A549 (cell line): ENCODE measurements around the gene MRGPRD. TPM values are rescaled to one million over a fixed set of nuclear protein-coding genes. Genes with fewer than 3 reads are reported as not detected.

Source experiments
- ATAC-seq, 2 experiments: fragments of 200-7000 bp in 1 of 2; fragments of >200 bp in 1 of 2; cut with Nextera tagmentation in 1 of 2; cut with Tn5 transposase in 1 of 2; 3 replicates each; pipeline versions ENCODE4 v1.8.0 to v1.9.1; 2018 to 2020; ENCODE audit warnings: mild to moderate bottlenecking in 1 of 2, moderate library complexity in 1 of 2
- CTCF ChIA-PET: fragments of 300-600 bp; sonication (Branson Sonifier 250); formaldehyde crosslinking; extraction: SDS; loops from one replicate; lab custom pipeline; 2021; ENCODE audit warnings: antibody characterized with exemption, inconsistent platforms; lab: Yijun Ruan, JAX
- POLR2A ChIA-PET: fragments of 350-600 bp; formaldehyde crosslinking; extraction: SDS; loops from one replicate; lab custom pipeline; 2021; ENCODE audit warnings: antibody characterized with exemption, inconsistent platforms; lab: Yijun Ruan, JAX
- DNase-seq, 2 experiments: peaks; one replicate each; pipeline versions ENCODE4 v3.0.0 to v3.0.0-alpha.2; 2011 to 2016; ENCODE audit warnings: low read depth in 1 of 2, low spot score in 1 of 2
- FAIRE-seq: peaks from 2 replicates; lab custom pipeline; 2011; peaks lifted over from hg19 to GRCh38; lab: Jason Lieb, UNC
- H3K27ac ChIP-seq, 2 experiments: fragments of >200 bp; sonication (Bioruptor Twin); formaldehyde crosslinking; 3 replicates each; pipeline ENCODE4 v1.5.1; 2016 to 2017
- H3K4me1 ChIP-seq: fragments of >200 bp; sonication (Bioruptor Twin); formaldehyde crosslinking; 3 replicates; pipeline ENCODE4 v1.6.1; 2016
- H3K4me2 ChIP-seq: fragments of >200 bp; sonication (Bioruptor Twin); formaldehyde crosslinking; 3 replicates; pipeline ENCODE4 v1.6.1; 2016
- H3K4me3 ChIP-seq: fragments of >200 bp; sonication (Bioruptor Twin); formaldehyde crosslinking; 3 replicates; pipeline ENCODE4 v1.5.1; 2016
- H3K9me3 ChIP-seq: fragments of >200 bp; sonication (Bioruptor Twin); formaldehyde crosslinking; 3 replicates; pipeline ENCODE4 v1.6.1; 2016
- ATOH8 ChIP-seq: fragments of 250-450 bp; sonication (Bioruptor Pico); IDR thresholded peaks from 2 replicates; pipeline ENCODE4 v1.5.0; 2020; ENCODE audit warnings: low read depth, mild to moderate bottlenecking, moderate library complexity
- BHLHE40 ChIP-seq: IDR thresholded peaks from 2 replicates; pipeline ENCODE4 v1.6.1; 2012; ENCODE audit warnings: low read depth, low read length, inconsistent platforms
- CBX8 ChIP-seq: fragments of 200-600 bp; sonication (generic); IDR thresholded peaks from 2 replicates; pipeline ENCODE4 v1.6.1; 2016
- CEBPB ChIP-seq, 2 experiments: fragments of >200 bp in 1 of 2; sonication (Bioruptor Twin) in 1 of 2; formaldehyde crosslinking in 1 of 2; IDR thresholded peaks; 2 replicates each; pipeline ENCODE4 v1.6.1; 2012 to 2016
- CHD2 ChIP-seq: fragments of 150-350 bp; IDR thresholded peaks from 2 replicates; pipeline ENCODE4 v1.6.1; 2014; ENCODE audit warnings: low read length; ENCODE audit not compliant: partially characterized antibody
- CHD4 ChIP-seq: fragments of 200-600 bp; sonication (generic); IDR thresholded peaks from 2 replicates; pipeline ENCODE4 v1.6.1; 2016; ENCODE audit warnings: antibody characterized with exemption, mild to moderate bottlenecking, borderline replicate concordance
- EHMT2 ChIP-seq: fragments of 200-600 bp; sonication (generic); IDR thresholded peaks from 2 replicates; pipeline ENCODE4 v1.6.1; 2016; ENCODE audit warnings: antibody characterized with exemption, low read depth, mild to moderate bottlenecking, moderate library complexity
- ELK1 ChIP-seq: fragments of 150-350 bp; IDR thresholded peaks from 2 replicates; pipeline ENCODE4 v1.6.1; 2014; ENCODE audit warnings: low read depth, mild to moderate bottlenecking, low read length
- EP300 ChIP-seq, 2 experiments: fragments of >200 bp; sonication (Bioruptor Twin); formaldehyde crosslinking; IDR thresholded peaks; 2 replicates in 1 of 2; 3 replicates in 1 of 2; pipeline ENCODE4 v1.6.1; 2016 to 2017
- FOSB ChIP-seq: fragments of 250-450 bp; sonication (Bioruptor Pico); IDR thresholded peaks from 2 replicates; pipeline ENCODE4 v1.5.0; 2020; ENCODE audit warnings: mild to moderate bottlenecking, moderate library complexity
- FOSL2 ChIP-seq, 2 experiments: fragments of 450-650 bp in 1 of 2; fragments of >200 bp in 1 of 2; sonication (Bioruptor Twin) in 1 of 2; formaldehyde crosslinking; IDR thresholded peaks; 2 replicates each; pipeline versions ENCODE4 v1.5.0 to v1.6.1; 2016 to 2020; ENCODE audit warnings: mild to moderate bottlenecking in 1 of 2, moderate library complexity in 1 of 2
- FOXS1 ChIP-seq: fragments of 250-450 bp; sonication (Bioruptor Pico); IDR thresholded peaks from 2 replicates; pipeline ENCODE4 v1.5.0; 2020; ENCODE audit warnings: mild to moderate bottlenecking, moderate library complexity
- GATA3 ChIP-seq: IDR thresholded peaks from 2 replicates; pipeline ENCODE4 v1.6.1; 2012; ENCODE audit warnings: borderline replicate concordance
- HDAC2 ChIP-seq: fragments of 200-600 bp; sonication (generic); IDR thresholded peaks from 2 replicates; pipeline ENCODE4 v1.6.1; 2016
- HOXA7 ChIP-seq: fragments of 250-450 bp; sonication (Bioruptor Pico); IDR thresholded peaks from 2 replicates; pipeline ENCODE4 v1.5.0; 2020; ENCODE audit warnings: mild to moderate bottlenecking, moderate library complexity
- HOXB13 ChIP-seq: fragments of 250-450 bp; sonication (Bioruptor Pico); IDR thresholded peaks from 2 replicates; pipeline ENCODE4 v1.5.0; 2020; ENCODE audit warnings: low read depth, mild to moderate bottlenecking, moderate library complexity
- JUN ChIP-seq, 2 experiments: fragments of >200 bp; sonication (Bioruptor Twin); formaldehyde crosslinking; IDR thresholded peaks; 2 replicates in 1 of 2; 3 replicates in 1 of 2; pipeline ENCODE4 v1.6.1; 2016 to 2017
- JUNB ChIP-seq: fragments of >200 bp; sonication (Bioruptor Twin); formaldehyde crosslinking; IDR thresholded peaks from 2 replicates; pipeline ENCODE4 v1.6.1; 2016
- KDM1A ChIP-seq: fragments of 200-600 bp; sonication (generic); IDR thresholded peaks from 2 replicates; pipeline ENCODE4 v1.6.1; 2016; ENCODE audit warnings: low read depth, mild to moderate bottlenecking
- MAFK ChIP-seq: fragments of 450-650 bp; IDR thresholded peaks from 2 replicates; pipeline ENCODE4 v1.6.1; 2014; ENCODE audit not compliant: partially characterized antibody
- NFE2L2 ChIP-seq: fragments of 150-350 bp; conservative IDR thresholded peaks from 2 replicates; pipeline ENCODE4 v1.6.1; 2014; ENCODE audit warnings: low read length
- NPAS2 ChIP-seq: fragments of 250-450 bp; sonication (Bioruptor Pico); IDR thresholded peaks from 2 replicates; pipeline ENCODE4 v1.8.0; 2022; ENCODE audit warnings: mild to moderate bottlenecking, moderate library complexity, borderline replicate concordance
- PHF8 ChIP-seq: fragments of 200-600 bp; sonication (generic); IDR thresholded peaks from 2 replicates; pipeline ENCODE4 v1.6.1; 2016; ENCODE audit warnings: low read depth, mild to moderate bottlenecking, antibody characterized with exemption, moderate library complexity, borderline replicate concordance
- POLR2A ChIP-seq: IDR thresholded peaks from 2 replicates; pipeline ENCODE4 v1.6.1; 2012; ENCODE audit warnings: mild to moderate bottlenecking, low read length
- RARB ChIP-seq: fragments of 250-450 bp; sonication (Bioruptor Pico); IDR thresholded peaks from 2 replicates; pipeline ENCODE4 v1.8.0; 2021; ENCODE audit warnings: mild to moderate bottlenecking, moderate library complexity
- RFX5 ChIP-seq: fragments of 450-650 bp; IDR thresholded peaks from 2 replicates; pipeline ENCODE4 v1.7.1; 2014; ENCODE audit warnings: antibody characterized with exemption, mild to moderate bottlenecking, moderate library complexity
- SMC3 ChIP-seq: fragments of >200 bp; sonication (Bioruptor Twin); formaldehyde crosslinking; IDR thresholded peaks from 3 replicates; pipeline ENCODE4 v1.6.1; 2018; ENCODE audit warnings: inconsistent platforms
- ZC3H11A ChIP-seq: fragments of 450-650 bp; IDR thresholded peaks from 2 replicates; pipeline ENCODE4 v1.6.1; 2014; ENCODE audit warnings: antibody characterized with exemption, mild to moderate bottlenecking
- ZFP36 ChIP-seq: fragments of 450-650 bp; IDR thresholded peaks from 2 replicates; pipeline ENCODE4 v1.6.1; 2014; ENCODE audit warnings: borderline replicate concordance; ENCODE audit not compliant: partially characterized antibody
- WGBS: methylation state at CpG from one replicate; pipeline ENCODE4 v1.1.6; 2017; ENCODE audit errors: missing lambda C conversion rate; 5-methylcytosine and 5-hydroxymethylcytosine counted together
- polyA plus RNA-seq, 4 experiments: library from polyadenylated mRNA; depleted of rRNA in 3 of 4; stranded (reverse); fragments of >200 nt; fragmentation: RNase III in 1 of 4; extraction: RNeasy Plus Mini Kit Qiagen cat#74134 plus additional on column Dnase treatment in 1 of 4; gene quantifications; 2 replicates in 3 of 4; 3 replicates in 1 of 4; pipeline ENCODE4 v1.2.3, GENCODE V29; 2011 to 2017
- TF ChIP-seq, protein P1 (sequence below): IDR thresholded peaks from 2 replicates; pipeline ENCODE4 v1.6.1; 2012

MRGPRD gene
- polyA plus RNA-seq, 2 of the 4 experiments (the other 2 are of a cell fraction): not detected

GRCh38 chr11:68978626-68978930 is 2.2 kb downstream of the MRGPRD start:
- ATAC-seq (no peak; a peak in 1 of 6 replicates), DNase-seq (no peak), FAIRE-seq (no peak)
- Histone ChIP-seq H3K4me1 (no peaks in the 10 kb centered on the region), H3K27ac (no peak overlapping the region), H3K4me2 (no peak overlapping the region), H3K9me3 (peaks cover 10% of the 10 kb centered on the region; the same call in 1 of the 3 replicates), H3K4me3 (no peak overlapping the region)
- ChIA-PET POLR2A (no interaction called here), CTCF (no interaction called here)
- TF ChIP-seq ZFP36 (no peak), HDAC2 (no peak)
- 65% methylated on average over 5 of the region's 5 CpGs for WGBS

DNA sequence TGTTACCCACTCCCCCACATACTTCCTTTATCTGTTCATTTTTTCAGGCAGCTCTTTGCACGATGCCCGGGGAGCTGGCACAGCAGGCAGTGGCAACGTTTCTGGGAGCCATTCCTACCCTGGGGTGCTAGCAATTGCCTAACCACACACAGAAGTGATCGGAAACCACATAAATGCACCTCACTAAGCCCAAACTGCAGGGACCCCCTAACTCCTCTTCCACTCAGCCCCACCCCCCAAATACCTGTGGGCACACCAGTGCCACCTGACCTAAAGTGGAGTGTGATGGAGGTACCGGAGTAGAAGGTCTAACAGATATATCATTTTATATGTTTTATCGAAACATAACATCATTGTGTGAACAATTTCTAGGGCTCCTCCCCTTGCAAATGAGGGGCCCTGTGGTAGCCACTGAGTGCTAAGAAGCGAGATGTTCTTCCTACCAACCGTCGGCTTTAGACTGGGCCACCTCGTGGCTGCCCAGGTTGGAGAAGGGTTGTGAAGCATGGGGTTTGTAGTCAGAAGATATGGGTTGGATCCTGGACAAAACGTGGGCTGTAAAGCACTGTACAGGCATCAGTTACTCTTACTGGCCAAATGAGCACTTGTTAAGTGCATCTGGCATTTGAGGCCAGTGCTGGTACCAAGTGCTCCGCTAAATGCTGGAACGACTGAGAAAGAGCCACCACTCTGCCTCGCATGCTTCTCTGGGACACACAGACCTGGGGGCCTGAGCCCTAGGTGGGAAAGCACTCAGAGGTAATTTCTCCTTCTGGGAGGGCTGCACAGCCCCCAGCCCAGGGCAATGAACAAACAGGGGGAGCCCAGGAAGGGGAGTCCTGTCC is 2.8 kb downstream of the MRGPRD start:
- FAIRE-seq: no peak
- ChIA-PET POLR2A (no interaction called here), CTCF (interaction anchor here (0.6 to 1.1 kb wide), 2 partner anchors 9 to 1150 kb away, joined by 3 to 4 read pairs; no protein-coding TSS in a partner anchor)
- H3K4me1 ChIP-seq: no peaks in the 10 kb centered on the region
- WGBS: 65% methylated on average over 14 of the region's 14 CpGs
- TF ChIP-seq MAFK (no peak), FOXS1 (CRISPR knock-in tag) (no peak), POLR2A (no peak), PHF8 (no peak), RARB (no peak), HOXB13 (CRISPR knock-in tag) (no peak)
- H3K27ac ChIP-seq: no peak overlapping the region
- H3K4me2 ChIP-seq: no peak overlapping the region
- H3K9me3 ChIP-seq: peaks cover 5% of the 10 kb centered on the region; the same call in 1 of the 3 replicates
- H3K4me3 ChIP-seq: no peak overlapping the region
- no peak for ATAC-seq
- no peak for DNase-seq

DNA sequence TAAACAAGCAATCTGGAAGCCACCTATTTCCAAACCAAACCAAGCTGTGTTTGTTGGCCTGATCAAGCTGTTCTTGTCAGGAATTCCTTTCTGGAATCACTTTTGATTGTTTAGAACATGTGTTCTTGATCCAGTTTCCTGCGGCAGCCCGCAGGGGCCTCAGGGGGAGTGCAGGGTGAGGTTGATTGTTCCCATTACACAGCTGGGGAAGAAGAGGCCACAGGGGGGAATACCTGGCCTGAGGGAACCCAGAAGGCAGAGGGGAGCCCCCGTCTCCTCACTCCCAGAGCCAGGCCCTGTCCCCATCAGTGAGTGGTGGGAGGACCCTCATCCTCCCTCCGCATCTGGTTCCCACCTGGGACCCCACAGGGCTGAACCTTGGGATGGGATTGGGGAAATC is 4.2 kb downstream of the MRGPRD start:
- no peak overlapping the region for H3K4me2 ChIP-seq
- WGBS: 81% methylated on average over 4 of the region's 4 CpGs
- TF ChIP-seq ZFP36: no peak
- no peak for TF ChIP-seq NFE2L2
- no peak for TF ChIP-seq GATA3
- TF ChIP-seq CHD2: no peak
- no peak for TF ChIP-seq RFX5
- no peak for TF ChIP-seq FOSL2 (IDR thresholded peaks at IDR 0.05)
- no peak for TF ChIP-seq FOSL2 (CRISPR knock-in tag; IDR thresholded peaks at IDR 0.05)
- no peak for TF ChIP-seq POLR2A
- no peak for TF ChIP-seq CBX8
- no peak for TF ChIP-seq CEBPB (IDR thresholded peaks at IDR 0.05)
- TF ChIP-seq ZC3H11A: no peak
- no peak for TF ChIP-seq ATOH8 (CRISPR knock-in tag)
- TF ChIP-seq, all 56 proteins: peak for 0
- no peak for FAIRE-seq
- Histone ChIP-seq H3K4me1 (no peaks in the 10 kb centered on the region), H3K4me3 (no peak overlapping the region), H3K27ac (no peak overlapping the region), H3K9me3 (no peaks in the 10 kb centered on the region)
- ChIA-PET POLR2A (no interaction called here), CTCF (interaction anchor here (1.1 kb wide), 1 partner anchor 10 kb away, joined by 4 read pairs; no protein-coding TSS in a partner anchor)
- no peak for DNase-seq
- ATAC-seq: no peak

- DNase-seq: no peak
- Histone ChIP-seq H3K4me1 (no peaks in the 10 kb centered on the region), H3K27ac (no peak overlapping the region), H3K9me3 (no peaks in the 10 kb centered on the region), H3K4me2 (no peak overlapping the region), H3K4me3 (no peak overlapping the region)
- no peak for ATAC-seq
- no peak for TF ChIP-seq FOSB (CRISPR knock-in tag)
- no peak for TF ChIP-seq CHD4
- no peak for TF ChIP-seq RARB
- TF ChIP-seq KDM1A: no peak
- no peak for TF ChIP-seq BHLHE40
- TF ChIP-seq, protein P1, sequence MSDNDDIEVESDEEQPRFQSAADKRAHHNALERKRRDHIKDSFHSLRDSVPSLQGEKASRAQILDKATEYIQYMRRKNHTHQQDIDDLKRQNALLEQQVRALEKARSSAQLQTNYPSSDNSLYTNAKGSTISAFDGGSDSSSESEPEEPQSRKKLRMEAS: no peak
- no peak for TF ChIP-seq EHMT2
- no peak for TF ChIP-seq ELK1
- TF ChIP-seq JUNB: no peak
- no peak for TF ChIP-seq JUN (IDR thresholded peaks at IDR 0.05)
- TF ChIP-seq EP300 (IDR thresholded peaks at IDR 0.05): no peak
- TF ChIP-seq NPAS2: no peak
- TF ChIP-seq SMC3: no peak
- no peak for TF ChIP-seq HOXA7 (CRISPR knock-in tag)
- ChIA-PET CTCF (no interaction called here), POLR2A (no interaction called here)
- WGBS: 76% methylated on average over 4 of the region's 4 CpGs
- FAIRE-seq: no peak
Measured at GRCh38 chr11:68976095-68976494, 4.7 kb downstream of the MRGPRD start.
